PC-9 (cell line): ENCODE results near the gene FKBP5.

Experiments
- CTCF ChIP-seq: fragments of 200-600 bp; sonication (generic); conservative IDR thresholded peaks from 2 replicates; pipeline ENCODE4 v1.6.1; 2017; ENCODE audit warnings: mixed run types, antibody characterized with exemption, mild to moderate bottlenecking, moderate library complexity
- EZH2 ChIP-seq: fragments of 200-600 bp; sonication (generic); IDR thresholded peaks from 2 replicates; pipeline ENCODE4 v1.8.0; 2017; ENCODE audit warnings: antibody characterized with exemption, low read depth

GRCh38 chr6:35669451-35670045, 19.2 kb downstream of the FKBP5 start:
- TF ChIP-seq EZH2 = no peak
- TF ChIP-seq CTCF = no peak
